Nephron (organoid): ENCODE measurements around the gene FNDC5.

Experiments used
- H3K27ac Mint-ChIP-seq, 3 experiments: 2 replicates each; pipeline ENCODE4 v1.8.0; 2020; ENCODE audit warnings: mixed read lengths in 3 of 3, mild to moderate bottlenecking in 2 of 3, moderate library complexity in 1 of 3
- H3K27me3 Mint-ChIP-seq: 2 replicates; pipeline ENCODE4 v1.8.0; 2021; ENCODE audit warnings: low read depth, mild to moderate bottlenecking, moderate library complexity, mixed read lengths
- H3K36me3 Mint-ChIP-seq: 2 replicates; pipeline ENCODE4 v1.8.0; 2020; ENCODE audit warnings: low read depth, mixed read lengths
- H3K4me1 Mint-ChIP-seq: 2 replicates; pipeline ENCODE4 v1.8.0; 2020; ENCODE audit warnings: mixed read lengths
- H3K4me3 Mint-ChIP-seq, 3 experiments: 2 replicates each; pipeline ENCODE4 v1.8.0; 2020; ENCODE audit warnings: mild to moderate bottlenecking in 3 of 3, mixed read lengths in 3 of 3, moderate library complexity in 2 of 3
- H3K9me3 Mint-ChIP-seq: 2 replicates; pipeline ENCODE4 v1.8.0; 2020; ENCODE audit warnings: mixed read lengths
- CTCF ChIP-seq, 3 experiments: fragments of 200-600 bp; sonication (generic); IDR thresholded peaks; one replicate each; pipeline ENCODE4 v1.5.0; 2021; ENCODE audit warnings: antibody characterized with exemption in 3 of 3; ENCODE audit not compliant: unreplicated experiment in 3 of 3

Gene FNDC5

GRCh38 chr1:32863218-32863880 lies 7.4 kb downstream of the FNDC5 start:
- peaks cover 76% of the 10 kb centered on the region for H3K4me1 Mint-ChIP-seq
- H3K4me3 Mint-ChIP-seq: peak overlapping the region in 2 of 3 experiments; percentile 20 to 48
- H3K36me3 Mint-ChIP-seq: peaks cover 62% of the 10 kb centered on the region
- no peaks in the 10 kb centered on the region for H3K27me3 Mint-ChIP-seq
- no peak for TF ChIP-seq CTCF (IDR thresholded peaks at IDR 0.05; ENCODE audit: unreplicated experiment in 3 of 3)
- H3K27ac Mint-ChIP-seq: peak overlapping the region; percentile 36 to 44 (median 39)
- no peaks in the 10 kb centered on the region for H3K9me3 Mint-ChIP-seq

GRCh38 chr1:32861904-32862695 lies 8.6 kb downstream of the FNDC5 start:
- no peak overlapping the region for H3K4me3 Mint-ChIP-seq
- H3K27me3 Mint-ChIP-seq: no peaks in the 10 kb centered on the region
- peaks cover 61% of the 10 kb centered on the region for H3K36me3 Mint-ChIP-seq
- no peak for TF ChIP-seq CTCF (IDR thresholded peaks at IDR 0.05; ENCODE audit: unreplicated experiment in 3 of 3)
- H3K4me1 Mint-ChIP-seq: peaks cover 75% of the 10 kb centered on the region
- H3K27ac Mint-ChIP-seq: peak overlapping the region; percentile 31 to 44 (median 31)
- no peaks in the 10 kb centered on the region for H3K9me3 Mint-ChIP-seq

- Mint-ChIP-seq H3K36me3 (peaks cover 65% of the 10 kb centered on the region), H3K9me3 (no peaks in the 10 kb centered on the region), H3K27ac (peak overlapping the region in 1 of 3 experiments; percentile 42), H3K4me1 (peaks cover 62% of the 10 kb centered on the region), H3K4me3 (peak overlapping the region in 1 of 3 experiments; percentile 12), H3K27me3 (no peaks in the 10 kb centered on the region)
- TF ChIP-seq CTCF (IDR thresholded peaks at IDR 0.05; ENCODE audit: unreplicated experiment in 3 of 3): no peak
Observed at GRCh38 chr1:32860566-32860965, 10.1 kb downstream of the FNDC5 start.

- no peak overlapping the region for H3K4me3 Mint-ChIP-seq
- H3K36me3 Mint-ChIP-seq: peaks cover 68% of the 10 kb centered on the region
- H3K27ac Mint-ChIP-seq: peak overlapping the region in 1 of 3 experiments; percentile 42
- H3K9me3 Mint-ChIP-seq: no peaks in the 10 kb centered on the region
- H3K4me1 Mint-ChIP-seq: peaks cover 61% of the 10 kb centered on the region
- TF ChIP-seq CTCF (IDR thresholded peaks at IDR 0.05; ENCODE audit: unreplicated experiment in 3 of 3): no peak
- no peaks in the 10 kb centered on the region for H3K27me3 Mint-ChIP-seq
Observed at GRCh38 chr1:32859915-32860314, 10.8 kb downstream of the FNDC5 start.

- no peaks in the 10 kb centered on the region for H3K27me3 Mint-ChIP-seq
- no peak overlapping the region for H3K4me3 Mint-ChIP-seq
- H3K4me1 Mint-ChIP-seq: peaks cover 54% of the 10 kb centered on the region
- peak overlapping the region; percentile 7 to 72 (median 59) for H3K27ac Mint-ChIP-seq
- H3K36me3 Mint-ChIP-seq: peaks cover 68% of the 10 kb centered on the region
- TF ChIP-seq CTCF (IDR thresholded peaks at IDR 0.05; ENCODE audit: unreplicated experiment in 3 of 3): no peak
- no peaks in the 10 kb centered on the region for H3K9me3 Mint-ChIP-seq
Observed at GRCh38 chr1:32858791-32859190, 11.9 kb downstream of the FNDC5 start.
